Common myeloid progenitor, CD34-positive (primary cell): ENCODE measurements around the gene TAF10.

Experiments used
- CTCF ChIA-PET: fragments of 350-600 bp; sonication (Branson Sonifier 250); formaldehyde crosslinking; loops from one replicate; lab custom pipeline; 2021; ENCODE audit warnings: antibody characterized with exemption; lab: Charles Lee
- POLR2A ChIA-PET: fragments of 350-600 bp; sonication (Branson Sonifier 250); formaldehyde crosslinking; loops from one replicate; lab custom pipeline; 2021; ENCODE audit warnings: antibody characterized with exemption; lab: Charles Lee
- DNase-seq, 3 donors: peaks; one replicate each; pipeline versions ENCODE4 v3.0.0 to v3.0.0-alpha.2; 2013
- H3K27ac ChIP-seq, 2 experiments: 1 replicate in 1 of 2; 2 replicates in 1 of 2; pipeline ENCODE4 v1.7.0; 2013; ENCODE audit warnings: inconsistent platforms in 2 of 2, low read length in 2 of 2, mild to moderate bottlenecking in 2 of 2, low read depth in 1 of 2, moderate library complexity in 1 of 2; ENCODE audit not compliant: severe bottlenecking in 2 of 2, insufficient read depth in 1 of 2, poor library complexity in 1 of 2
- H3K27me3 ChIP-seq, 5 experiments: replicated peaks in 2 of 5; 1 replicate in 3 of 5; 2 replicates in 2 of 5; pipeline versions ENCODE4 v1.6.1 to v1.7.0; 2013; ENCODE audit warnings: low read length in 4 of 5, mild to moderate bottlenecking in 2 of 5, moderate library complexity in 2 of 5, inconsistent platforms in 1 of 5; ENCODE audit not compliant: insufficient read depth in 5 of 5, control insufficient read depth in 4 of 5
- H3K36me3 ChIP-seq, 4 experiments: 1 replicate in 2 of 4; 2 replicates in 2 of 4; pipeline versions ENCODE4 v1.6.1 to v1.7.0; 2013; ENCODE audit warnings: low read length in 3 of 4, control low read depth in 1 of 4, mild to moderate bottlenecking in 1 of 4; ENCODE audit not compliant: control insufficient read depth in 4 of 4, insufficient read depth in 4 of 4
- H3K4me1 ChIP-seq, 4 experiments: 1 replicate in 3 of 4; 2 replicates in 1 of 4; pipeline versions ENCODE4 v1.6.1 to v1.7.1; 2013; ENCODE audit warnings: low read length in 3 of 4, mild to moderate bottlenecking in 3 of 4, control low read depth in 1 of 4, inconsistent platforms in 1 of 4, moderate library complexity in 1 of 4; ENCODE audit not compliant: control insufficient read depth in 4 of 4, insufficient read depth in 4 of 4; ENCODE audit errors: control extremely low read depth in 1 of 4
- H3K4me3 ChIP-seq, 7 experiments: 1 replicate in 4 of 7; 2 replicates in 3 of 7; pipeline versions ENCODE4 v1.5.1 to v1.7.0; 2013; ENCODE audit warnings: mild to moderate bottlenecking in 7 of 7, low read length in 6 of 7, moderate library complexity in 6 of 7, inconsistent platforms in 2 of 7, low read depth in 2 of 7, control low read depth in 1 of 7; ENCODE audit not compliant: insufficient read depth in 4 of 7, control insufficient read depth in 1 of 7; ENCODE audit errors: extremely low read depth in 1 of 7
- H3K9me3 ChIP-seq, 5 experiments: 1 replicate in 4 of 5; 2 replicates in 1 of 5; pipeline versions ENCODE4 v1.6.1 to v1.7.1; 2013; ENCODE audit warnings: low read length in 4 of 5, mild to moderate bottlenecking in 2 of 5, inconsistent platforms in 1 of 5, low read depth in 1 of 5, moderate library complexity in 1 of 5; ENCODE audit not compliant: control insufficient read depth in 4 of 5, insufficient read depth in 2 of 5; ENCODE audit errors: control extremely low read depth in 1 of 5
- WGBS: methylation state at CpG from one replicate; pipeline ENCODE4 v1.1.5; 2013; ENCODE audit not compliant: insufficient coverage; 5-methylcytosine and 5-hydroxymethylcytosine counted together

The TAF10 gene

GRCh38 chr11:6569706-6570105 lies 42.3 kb downstream of the TAF10 start:
- H3K36me3 ChIP-seq: peaks cover 0 to 13% (median 0%) of the 10 kb centered on the region in 4 experiments
- peaks cover 0 to 8% (median 0%) of the 10 kb centered on the region in 5 experiments for H3K27me3 ChIP-seq
- DNase-seq: no peak
- no peak overlapping the region for H3K4me3 ChIP-seq
- CTCF ChIA-PET: interaction anchor here (1.3 kb wide), 1 partner anchor 27 kb away, joined by 4 read pairs; no protein-coding TSS in a partner anchor
- POLR2A ChIA-PET: no interaction called here
- no peaks in the 10 kb centered on the region for H3K9me3 ChIP-seq
- WGBS: 79% methylated on average over 4 of the region's 5 CpGs
- peaks cover 0 to 17% (median 8%) of the 10 kb centered on the region in 4 experiments for H3K4me1 ChIP-seq
- H3K27ac ChIP-seq: no peak overlapping the region

GRCh38 chr11:6568191-6568918 lies 43.7 kb downstream of the TAF10 start:
- Histone ChIP-seq H3K27me3 (peaks cover 0 to 8% (median 0%) of the 10 kb centered on the region in 5 experiments), H3K4me1 (peaks cover 0 to 17% (median 8%) of the 10 kb centered on the region in 4 experiments), H3K9me3 (no peaks in the 10 kb centered on the region), H3K36me3 (peaks cover 0 to 13% (median 2%) of the 10 kb centered on the region in 4 experiments), H3K4me3 (no peak overlapping the region), H3K27ac (peak overlapping the region in 1 of 2 experiments; percentile 15)
- DNase-seq: peak; percentile 48 to 83 (median 80)
- 74% methylated on average over 3 of the region's 4 CpGs for WGBS
- ChIA-PET POLR2A (no interaction called here), CTCF (interaction anchor here (1.0 to 1.1 kb wide), 3 partner anchors 37 to 115 kb away, joined by 3 to 4 read pairs (median 4); partner anchors contain the start of gene MRPL17)

- ChIA-PET CTCF (no interaction called here), POLR2A (no interaction called here)
- peaks cover 0 to 17% (median 8%) of the 10 kb centered on the region in 4 experiments for H3K4me1 ChIP-seq
- H3K27ac ChIP-seq: no peak overlapping the region
- H3K36me3 ChIP-seq: peaks cover 0 to 13% (median 2%) of the 10 kb centered on the region in 4 experiments
- H3K4me3 ChIP-seq: no peak overlapping the region
- WGBS: 97% methylated on average over 5 of the region's 7 CpGs
- no peaks in the 10 kb centered on the region for H3K9me3 ChIP-seq
- peaks cover 0 to 8% (median 0%) of the 10 kb centered on the region in 5 experiments for H3K27me3 ChIP-seq
- no peak for DNase-seq
Measured at GRCh38 chr11:6567371-6567745, 44.7 kb downstream of the TAF10 start.

GRCh38 chr11:6566704-6567370 lies 45.2 kb downstream of the TAF10 start:
- Histone ChIP-seq H3K4me3 (no peak overlapping the region), H3K27me3 (peaks cover 0 to 8% (median 0%) of the 10 kb centered on the region in 5 experiments), H3K4me1 (peaks cover 0 to 17% (median 8%) of the 10 kb centered on the region in 4 experiments), H3K27ac (no peak overlapping the region), H3K36me3 (peaks cover 0 to 13% (median 2%) of the 10 kb centered on the region in 4 experiments), H3K9me3 (no peaks in the 10 kb centered on the region)
- ChIA-PET POLR2A (no interaction called here), CTCF (no interaction called here)
- DNase-seq: no peak
- 90% methylated on average over 13 of the region's 13 CpGs for whole genome bisulfite sequencing

- Histone ChIP-seq H3K27me3 (peaks cover 0 to 5% (median 0%) of the 10 kb centered on the region in 5 experiments), H3K9me3 (no peaks in the 10 kb centered on the region), H3K4me3 (no peak overlapping the region), H3K4me1 (peaks cover 0 to 17% (median 8%) of the 10 kb centered on the region in 4 experiments), H3K36me3 (peaks cover 0 to 7% (median 2%) of the 10 kb centered on the region in 4 experiments), H3K27ac (no peak overlapping the region)
- WGBS: 97% methylated on average over 5 of the region's 5 CpGs
- DNase-seq: no peak
- POLR2A ChIA-PET: no interaction called here
- CTCF ChIA-PET: interaction anchor here (0.6 kb wide), 1 partner anchor 8 kb away, joined by 3 read pairs; no protein-coding TSS in a partner anchor
Measured at GRCh38 chr11:6565988-6566703, 45.9 kb downstream of the TAF10 start.

GRCh38 chr11:6565325-6565724 lies 46.7 kb downstream of the TAF10 start:
- CTCF ChIA-PET: interaction anchor here (0.6 kb wide), 1 partner anchor 9 kb away, joined by 3 read pairs; no protein-coding TSS in a partner anchor
- POLR2A ChIA-PET: no interaction called here
- no peak overlapping the region for H3K4me3 ChIP-seq

More at GRCh38 chr11:6565325-6565724, 46.7 kb downstream of the TAF10 start:
- Histone ChIP-seq H3K27ac (no peak overlapping the region), H3K9me3 (no peaks in the 10 kb centered on the region), H3K27me3 (no peaks in the 10 kb centered on the region), H3K4me1 (peaks cover 0 to 12% (median 8%) of the 10 kb centered on the region in 4 experiments), H3K36me3 (peaks cover 0 to 4% (median 2%) of the 10 kb centered on the region in 4 experiments)
- no peak for DNase-seq
- WGBS: 86% methylated on average over 1 of the region's 2 CpGs
